ENCODE results near the gene NLGN4Y. TPM values are rescaled to one million over a fixed set of nuclear protein-coding genes. Genes with fewer than 3 reads are reported as not detected.

The NLGN4Y gene
- 3.1 to 4.1 TPM (median 3.6 TPM) in 5 replicates for total RNA-seq (2022; extraction: Qiagen RNA extraction; ENCODE audit: low read depth)

DNA sequence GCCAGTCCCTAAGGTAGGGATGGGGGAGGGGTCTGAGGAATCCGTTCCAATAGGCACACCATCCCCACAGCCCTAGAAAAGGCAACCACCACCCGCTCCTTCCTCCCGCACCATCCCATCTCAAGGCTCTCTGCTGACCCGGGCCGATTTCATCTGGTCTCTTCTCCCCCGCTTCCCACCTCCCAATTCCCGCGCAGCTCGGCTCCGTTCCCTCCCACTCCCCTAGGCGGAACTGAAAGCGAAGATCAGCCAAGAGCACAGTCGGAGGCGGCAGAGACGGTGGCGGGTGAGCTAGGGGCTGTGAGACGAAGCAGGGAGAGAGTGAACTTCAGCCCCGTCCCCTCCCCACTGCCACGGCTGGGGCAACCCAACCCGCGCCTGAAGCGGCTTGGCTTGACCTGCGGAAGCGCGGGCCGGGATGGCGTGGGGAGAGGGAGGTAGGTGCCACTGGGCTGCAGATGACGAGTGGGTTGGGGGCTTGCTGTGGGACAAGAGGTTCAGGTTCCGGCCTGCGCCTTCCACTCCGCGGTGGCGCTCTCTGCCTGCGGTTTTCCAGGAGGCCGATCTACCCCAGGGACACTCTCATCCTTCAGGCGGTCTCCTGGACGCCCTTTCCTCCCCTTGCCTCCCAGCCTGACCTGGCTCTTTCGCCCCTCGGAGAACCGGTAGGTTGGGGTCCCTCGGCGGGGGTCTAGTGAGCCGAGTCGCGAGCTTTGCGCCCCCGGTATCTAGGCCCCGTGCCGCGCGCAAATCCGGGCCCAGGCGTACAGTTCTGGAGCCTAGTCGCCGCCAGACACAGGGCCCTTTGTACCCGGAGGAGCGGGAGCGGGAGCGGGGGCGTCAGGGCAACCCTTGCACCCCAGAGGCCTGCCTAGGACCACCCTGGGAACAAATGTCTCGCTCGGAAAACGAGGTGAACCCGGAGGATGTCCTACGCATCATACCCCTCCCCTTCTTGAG is at the start of gene NLGN4Y:
Gene NLGN4Y (plus strand): TSS at position 258 of the 960 bp plus-strand sequence. CDS start 97,591 bp downstream, outside the sequence.

Data from A549 treated with DMSO at 1 μM for 4 hours (cell line).